NCI-H146 treated with DMSO at 0.1 percent for 48 hours (cell line): ENCODE measurements around the gene RNF4.

Source experiments
- DNase-seq: peaks from one replicate; lab custom pipeline; 2025; ENCODE audit not compliant: unreplicated experiment; lab: John Stamatoyannopoulos, UW

Gene RNF4

GRCh38 chr4:2437475-2438215 lies 31.3 kb upstream of the RNF4 start:
- DNase-seq = no peak

GRCh38 chr4:2438822-2439718 lies 29.8 kb upstream of the RNF4 start:
- DNase-seq = no peak

GRCh38 chr4:2441393-2442174 lies 27.3 kb upstream of the RNF4 start:
- DNase-seq = peak; percentile 55

DNA sequence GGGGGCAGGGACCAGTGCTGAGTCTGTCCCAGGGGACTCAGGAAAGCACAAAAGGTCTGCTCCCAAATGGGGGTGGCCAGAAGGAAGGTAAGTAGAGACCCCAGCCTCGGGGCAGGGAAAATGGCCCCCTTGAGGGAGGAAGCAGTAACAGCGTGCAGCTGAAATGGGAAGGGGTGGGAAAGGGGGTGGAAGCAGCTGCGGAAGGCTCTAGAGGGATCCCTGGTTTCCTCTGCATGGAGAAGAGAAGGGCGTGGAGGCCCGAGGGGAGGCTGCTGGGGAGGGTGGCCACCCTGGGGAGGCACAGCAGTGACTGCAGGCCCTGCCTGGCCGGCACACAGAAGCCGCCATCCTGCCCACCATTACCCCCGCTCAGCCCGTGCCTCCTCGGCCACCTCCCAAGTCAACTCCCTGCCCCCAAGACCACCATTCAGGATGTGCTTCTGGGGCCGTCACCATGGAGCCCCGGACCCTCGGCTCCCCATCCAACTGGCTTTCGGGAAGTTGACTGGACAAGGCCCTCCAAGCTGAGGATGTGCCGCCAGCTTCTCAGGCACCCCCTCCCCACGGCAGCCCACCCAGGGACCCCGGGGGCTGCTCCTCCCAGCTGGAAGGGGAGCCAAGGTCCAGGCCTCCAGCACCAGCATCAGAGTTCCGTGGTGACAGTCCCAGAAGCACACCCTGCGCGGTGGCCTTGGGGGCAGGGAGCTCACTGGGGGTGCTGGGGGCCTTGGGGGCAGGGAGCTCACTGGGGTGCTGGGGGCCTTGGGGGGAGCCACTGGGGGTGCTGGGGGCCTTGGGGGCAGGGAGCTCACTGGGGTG lies 26.5 kb upstream of the RNF4 start:
- DNase-seq = no peak

DNA sequence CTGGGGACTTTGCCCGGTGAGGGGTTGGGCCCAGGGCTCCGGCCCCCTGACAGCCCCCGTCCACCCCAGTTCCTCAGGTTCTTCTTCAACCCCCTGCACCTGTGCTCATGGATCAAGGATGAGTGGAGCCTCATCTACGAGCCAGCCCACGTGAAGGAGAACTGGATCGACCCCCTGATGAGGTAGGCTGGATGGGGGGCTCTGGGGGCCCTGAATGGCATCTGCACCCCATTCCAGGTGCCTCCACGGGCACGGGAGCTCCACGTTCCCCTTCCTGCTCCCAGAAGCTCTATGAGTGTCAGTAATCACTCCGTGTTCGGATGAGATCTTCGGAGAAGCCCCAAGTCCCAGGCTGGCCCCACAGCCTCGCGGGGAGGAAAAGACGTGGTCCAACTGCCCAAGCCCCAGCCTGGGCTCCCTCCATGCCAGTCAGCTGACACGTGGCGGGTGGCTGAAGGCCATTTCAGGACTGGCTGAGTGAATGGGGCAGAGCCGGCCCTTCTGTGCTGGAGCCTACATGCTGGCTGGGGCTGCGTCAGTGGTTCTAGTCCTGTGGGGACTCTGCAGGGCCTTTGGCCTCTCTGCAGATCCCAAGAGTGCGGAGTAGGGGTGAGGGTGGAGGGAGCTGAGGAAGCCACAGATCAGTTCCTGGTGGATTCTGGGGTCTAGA lies 25.7 kb upstream of the RNF4 start:
- no peak for DNase-seq

GRCh38 chr4:2443956-2444740 lies 24.8 kb upstream of the RNF4 start:
- DNase-seq = no peak

- no peak for DNase-seq
These were observed 23.8 kb upstream of the RNF4 start for GRCh38 chr4:2445130-2445529.

DNA sequence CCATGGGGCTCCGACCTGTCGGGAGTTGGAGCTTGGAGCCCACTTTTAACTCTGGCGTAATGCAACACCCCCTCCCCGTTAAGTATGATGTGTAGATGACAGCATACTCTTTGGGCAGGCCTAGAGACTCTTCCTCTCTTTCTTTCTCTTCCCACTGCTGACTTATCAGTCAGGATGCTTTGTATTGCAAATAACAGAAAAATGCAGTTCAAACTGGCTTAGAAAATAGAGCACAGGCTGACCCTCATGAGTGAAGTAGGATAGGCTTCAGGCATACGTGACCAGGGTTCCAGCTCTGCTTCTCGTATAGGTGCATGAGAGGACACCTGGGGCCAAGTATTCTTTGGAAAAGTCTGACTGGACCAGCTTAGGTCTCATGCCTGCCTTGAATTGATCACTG lies 23.3 kb upstream of the RNF4 start:
- no peak for DNase-seq

DNA sequence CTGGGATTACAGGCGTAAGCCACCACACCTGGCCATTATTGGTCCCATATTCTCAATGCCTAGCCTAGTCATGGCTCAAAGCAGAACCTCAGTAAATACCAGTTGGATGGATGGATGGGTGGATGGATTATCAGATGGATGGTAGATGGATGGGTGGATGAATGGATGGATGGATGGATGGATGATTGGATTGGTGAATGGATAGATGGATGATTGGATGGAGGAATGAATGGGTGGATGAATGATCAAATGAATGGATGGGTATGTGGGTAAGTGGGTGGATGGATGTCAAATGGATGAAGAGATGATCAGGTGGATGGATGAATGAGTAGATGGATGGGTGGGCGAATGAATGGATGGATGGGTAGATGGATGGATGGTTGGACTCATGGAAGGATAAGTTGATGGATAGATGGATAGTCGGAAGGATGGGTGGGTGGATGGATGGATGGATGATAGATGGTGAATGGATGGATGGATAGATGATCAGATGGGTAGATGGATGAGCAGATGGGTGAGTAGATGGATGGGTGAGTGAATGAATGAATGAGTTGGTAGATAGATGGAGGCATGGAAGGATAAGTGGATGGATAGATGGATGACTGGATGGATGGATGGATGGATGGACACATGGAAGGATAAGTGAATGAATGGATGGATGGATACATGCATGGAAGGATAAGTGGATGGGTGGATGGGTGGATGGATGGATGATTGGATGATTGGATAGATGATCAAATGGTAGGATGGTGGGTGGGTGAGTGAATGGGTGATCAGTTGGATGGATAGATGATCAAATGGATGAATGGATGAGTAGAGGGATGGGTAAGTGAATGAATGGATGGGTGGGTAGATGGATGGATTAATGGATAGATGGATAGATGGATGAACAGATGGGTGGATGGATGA lies 22.0 kb upstream of the RNF4 start:
- no peak for DNase-seq

- no peak for DNase-seq
These were observed 20.3 kb upstream of the RNF4 start for GRCh38 chr4:2448589-2448988.

DNA sequence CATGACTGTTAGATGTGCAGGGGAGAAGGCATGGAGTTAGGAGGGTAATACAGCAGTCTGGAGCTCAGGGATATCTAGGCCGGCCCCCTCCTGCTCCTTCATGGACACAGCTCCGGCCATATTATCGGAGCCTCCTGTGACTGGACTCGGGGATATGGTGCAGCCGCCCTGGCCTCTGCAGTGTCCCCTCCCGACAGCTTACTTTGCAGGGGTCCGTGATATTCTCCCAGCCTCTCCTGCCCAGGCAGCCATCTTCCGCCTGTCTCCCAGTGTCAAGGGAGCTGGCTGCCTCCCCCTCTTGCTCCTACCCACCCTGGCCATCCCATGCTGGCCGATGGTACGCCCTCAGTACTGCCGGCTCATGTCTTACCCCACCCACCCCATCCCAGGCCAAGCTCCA lies 19.9 kb upstream of the RNF4 start:
- no peak for DNase-seq

DNA sequence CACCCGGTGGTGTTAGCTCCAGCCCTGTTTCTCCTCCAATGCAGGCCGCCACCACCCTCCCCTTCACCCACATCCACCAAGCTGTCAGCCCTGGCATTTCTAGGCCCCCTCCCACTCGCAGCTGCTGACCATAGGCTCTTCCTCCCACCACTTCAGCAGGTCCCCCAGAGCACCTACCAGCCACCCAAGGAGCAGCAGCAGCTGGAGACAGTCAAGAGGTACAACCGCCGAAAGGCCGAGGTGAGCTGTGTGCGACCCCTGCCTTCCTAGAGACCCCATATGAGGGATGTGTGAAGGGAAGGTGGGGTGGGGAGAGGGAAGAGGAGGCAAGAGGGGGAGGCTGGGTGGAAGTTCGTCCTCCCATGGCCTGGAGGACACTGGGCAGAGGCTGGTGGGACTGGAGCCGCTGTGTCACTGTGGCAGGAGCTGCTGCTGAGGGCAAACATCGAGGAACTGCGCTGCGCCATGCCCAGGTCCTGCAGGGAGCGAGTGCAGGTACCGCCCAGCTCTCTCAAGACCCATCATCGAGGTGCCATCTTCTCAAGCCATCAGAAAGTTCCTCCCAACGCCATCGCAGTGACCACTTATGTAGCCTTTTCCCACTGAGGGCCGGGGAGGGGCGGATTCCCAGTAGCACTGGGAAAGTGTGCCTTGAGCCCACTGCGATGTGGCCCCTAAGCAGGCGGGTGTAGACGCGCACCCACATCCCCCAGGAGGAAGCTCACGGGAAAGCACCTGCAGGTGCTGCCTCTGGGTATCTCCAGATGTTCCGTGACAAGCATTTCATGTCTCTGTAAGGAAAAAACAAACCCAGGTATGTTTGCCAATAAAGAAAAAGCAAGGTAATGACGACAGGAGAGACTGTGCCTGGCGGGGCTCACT lies 19.2 kb upstream of the RNF4 start:
- no peak for DNase-seq

- no peak for DNase-seq
These were observed 18.4 kb upstream of the RNF4 start for GRCh38 chr4:2450394-2451035.

GRCh38 chr4:2451036-2451520 lies 17.8 kb upstream of the RNF4 start:
- no peak for DNase-seq

DNA sequence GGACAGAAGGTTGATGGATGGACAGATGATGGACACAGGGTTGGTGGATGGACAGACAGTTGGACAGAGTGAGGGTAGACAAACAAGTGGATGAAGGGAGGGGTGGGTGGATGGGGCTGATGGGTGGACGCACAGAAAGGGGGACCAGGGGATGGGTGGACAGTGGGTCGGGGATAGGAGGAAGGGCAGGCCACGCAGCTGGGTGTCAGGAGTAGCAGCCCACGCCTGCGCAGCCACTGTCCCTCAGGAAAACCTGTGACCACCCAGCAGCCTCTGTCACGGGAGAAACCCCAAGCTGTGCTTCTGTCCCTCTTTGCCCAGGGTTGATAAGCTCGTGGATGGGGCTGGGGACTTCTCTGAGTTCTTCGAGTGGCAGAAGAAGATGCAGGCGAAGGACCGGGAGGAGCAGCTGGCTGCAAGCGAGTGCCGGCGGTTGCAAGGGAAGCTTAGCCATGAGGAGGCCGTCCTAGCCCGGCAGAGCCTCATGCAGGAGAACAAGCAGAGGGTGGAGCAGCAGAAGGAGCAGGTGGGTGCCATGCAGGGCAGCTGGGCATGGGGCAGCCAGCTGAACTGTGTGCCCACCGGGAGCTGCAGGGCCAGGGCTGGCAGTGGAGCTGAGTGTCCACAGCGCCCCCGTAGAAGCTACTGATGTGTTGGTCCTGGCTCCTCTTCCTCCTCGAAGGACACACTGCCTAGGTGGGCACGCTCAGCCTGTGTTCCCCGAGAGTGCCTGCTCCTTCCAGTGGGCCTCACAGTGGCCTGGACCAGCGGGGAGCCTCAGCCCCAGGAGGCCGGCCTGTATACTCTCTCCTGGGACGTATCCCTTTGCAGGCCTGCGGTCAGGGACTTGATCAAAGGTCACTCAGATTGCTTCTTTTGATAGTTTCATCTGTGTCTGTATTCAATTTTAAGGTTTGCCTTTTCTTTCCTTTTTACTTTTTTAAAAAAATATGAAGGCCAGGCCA lies 16.8 kb upstream of the RNF4 start:
- no peak for DNase-seq
